ENCODE data around the gene EVA1C. TPM values are rescaled to one million over a fixed set of nuclear protein-coding genes. Genes with fewer than 3 reads are reported as not detected.

Gene EVA1C
- total RNA-seq, 3 donors from 2014 or later (not counting 1 experiment from before 2014, with no cell fraction given): 14.7 to 27.8 (median 15.8) TPM

- intact Hi-C loops (cut with micrococcal nuclease): no loop called here
- Histone ChIP-seq H3K9me3 (ENCODE audit: control insufficient read depth, insufficient read depth, low read length) (no peaks in the 10 kb centered on the region), H3K27ac (ENCODE audit: low read length) (no peak overlapping the region), H3K4me3 (ENCODE audit: low read length) (no peak overlapping the region), H3K4me1 (ENCODE audit: control insufficient read depth, insufficient read depth, low read length) (no peaks in the 10 kb centered on the region), H3K36me3 (ENCODE audit: control insufficient read depth, insufficient read depth, low read length) (peaks cover 4% of the 10 kb centered on the region), H3K27me3 (ENCODE audit: control insufficient read depth, insufficient read depth, low read length) (no peaks in the 10 kb centered on the region)
- DNase-seq (no peak), ATAC-seq (no peak)
- WGBS (ENCODE audit: insufficient coverage): 90% methylated on average over 9 of the region's 12 CpGs
- no peaks in the 10 kb centered on the region for H3K27me3 Mint-ChIP-seq (ENCODE audit: low read depth in 2 of 2)
- H3K9me3 Mint-ChIP-seq: no peaks in the 10 kb centered on the region
- TF ChIP-seq CTCF (IDR thresholded peaks at IDR 0.05): no peak
- H3K4me1 Mint-ChIP-seq: peaks cover 2 to 3% of the 10 kb centered on the region in 2 donors
- H3K27ac Mint-ChIP-seq: no peak overlapping the region
- no peaks in the 10 kb centered on the region for H3K36me3 Mint-ChIP-seq
- no peak overlapping the region for H3K4me3 Mint-ChIP-seq
These were observed 102.0 kb downstream of the EVA1C start for GRCh38 chr21:32514275-32515055.

GRCh38 chr21:32515874-32516273 lies 103.4 kb downstream of the EVA1C start:
- Histone ChIP-seq H3K27me3 (ENCODE audit: control insufficient read depth, insufficient read depth, low read length) (no peaks in the 10 kb centered on the region), H3K9me3 (ENCODE audit: control insufficient read depth, insufficient read depth, low read length) (no peaks in the 10 kb centered on the region), H3K36me3 (ENCODE audit: control insufficient read depth, insufficient read depth, low read length) (peaks cover 4% of the 10 kb centered on the region), H3K4me1 (ENCODE audit: control insufficient read depth, insufficient read depth, low read length) (no peaks in the 10 kb centered on the region), H3K4me3 (ENCODE audit: low read length) (no peak overlapping the region), H3K27ac (ENCODE audit: low read length) (no peak overlapping the region)
- no peaks in the 10 kb centered on the region for H3K36me3 Mint-ChIP-seq
- DNase-seq (no peak), ATAC-seq (no peak)
- H3K9me3 Mint-ChIP-seq: no peaks in the 10 kb centered on the region
- intact Hi-C loops (cut with micrococcal nuclease): no loop called here
- no peak overlapping the region for H3K4me3 Mint-ChIP-seq
- no peaks in the 10 kb centered on the region for H3K4me1 Mint-ChIP-seq
- no peaks in the 10 kb centered on the region for H3K27me3 Mint-ChIP-seq (ENCODE audit: low read depth in 2 of 2)
- no peak overlapping the region for H3K27ac Mint-ChIP-seq
- 17% methylated on average over 4 of the region's 5 CpGs for WGBS (ENCODE audit: insufficient coverage)
- no peak for TF ChIP-seq CTCF (IDR thresholded peaks at IDR 0.05)

- H3K27me3 Mint-ChIP-seq (ENCODE audit: low read depth in 2 of 2): no peaks in the 10 kb centered on the region
- no peaks in the 10 kb centered on the region for H3K4me1 ChIP-seq (ENCODE audit: control insufficient read depth, insufficient read depth, low read length)
- no peak overlapping the region for H3K4me3 ChIP-seq (ENCODE audit: low read length)
- intact Hi-C loops (cut with micrococcal nuclease): no loop called here
- H3K36me3 ChIP-seq (ENCODE audit: control insufficient read depth, insufficient read depth, low read length): peaks cover 4% of the 10 kb centered on the region
- 67% methylated on average over 9 of the region's 10 CpGs for WGBS (ENCODE audit: insufficient coverage)
- no peaks in the 10 kb centered on the region for H3K9me3 ChIP-seq (ENCODE audit: control insufficient read depth, insufficient read depth, low read length)
- no peaks in the 10 kb centered on the region for H3K27me3 ChIP-seq (ENCODE audit: control insufficient read depth, insufficient read depth, low read length)
- ATAC-seq (no peak), DNase-seq (no peak)
- H3K9me3 Mint-ChIP-seq: no peaks in the 10 kb centered on the region
- H3K27ac ChIP-seq (ENCODE audit: low read length): no peak overlapping the region
- H3K4me1 Mint-ChIP-seq: no peaks in the 10 kb centered on the region
- no peak for TF ChIP-seq CTCF (IDR thresholded peaks at IDR 0.05)
- H3K27ac Mint-ChIP-seq: no peak overlapping the region
- no peaks in the 10 kb centered on the region for H3K36me3 Mint-ChIP-seq
- no peak overlapping the region for H3K4me3 Mint-ChIP-seq
These were observed 104.5 kb downstream of the EVA1C start for GRCh38 chr21:32516756-32517649.

All from natural killer cell (primary cell).